Measurements from ENCODE around the gene OR51E2. TPM values are rescaled to one million over a fixed set of nuclear protein-coding genes. Genes with fewer than 3 reads are reported as not detected.

The OR51E2 gene
- total RNA-seq, 3 donors from 2014 or later (not counting 1 experiment from before 2014, with no cell fraction given), result not detected

DNA sequence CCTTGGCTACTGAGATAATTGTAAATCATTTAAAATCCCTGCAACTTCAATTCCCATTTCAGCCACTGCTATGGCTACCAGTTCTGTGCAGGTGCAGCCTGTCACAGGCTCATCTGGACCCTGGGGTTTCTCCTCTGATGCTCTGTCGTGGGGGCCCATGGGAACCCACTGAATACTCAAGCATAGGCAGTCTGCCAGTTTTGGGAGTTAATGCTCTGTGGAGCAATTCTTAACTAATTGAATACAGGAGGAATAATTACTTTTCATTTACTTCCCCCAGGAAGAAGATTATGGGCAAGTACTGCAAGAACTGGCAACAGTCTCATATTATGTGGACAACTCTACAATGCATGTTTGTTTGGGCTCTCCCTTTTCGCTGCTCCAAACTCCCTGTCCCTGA, 25.9 kb downstream of the OR51E2 start:
- Mint-ChIP-seq H3K4me3 (no peak overlapping the region), H3K27me3 (ENCODE audit: low read depth in 2 of 2) (peaks cover 13 to 38% of the 10 kb centered on the region in 2 donors), H3K9me3 (no peaks in the 10 kb centered on the region), H3K36me3 (no peaks in the 10 kb centered on the region), H3K4me1 (no peaks in the 10 kb centered on the region), H3K27ac (no peak overlapping the region)
- DNase-seq (no peak), ATAC-seq (no peak)
- Histone ChIP-seq H3K9me3 (ENCODE audit: control insufficient read depth, insufficient read depth, low read length) (no peaks in the 10 kb centered on the region), H3K4me1 (ENCODE audit: control insufficient read depth, insufficient read depth, low read length) (no peaks in the 10 kb centered on the region), H3K27ac (ENCODE audit: low read length) (no peak overlapping the region), H3K36me3 (ENCODE audit: control insufficient read depth, insufficient read depth, low read length) (no peaks in the 10 kb centered on the region), H3K4me3 (ENCODE audit: low read length) (no peak overlapping the region), H3K27me3 (ENCODE audit: control insufficient read depth, insufficient read depth, low read length) (no peaks in the 10 kb centered on the region)
- 87% methylated on average over 2 of the region's 2 CpGs for WGBS (ENCODE audit: insufficient coverage)
- TF ChIP-seq, protein P1, sequence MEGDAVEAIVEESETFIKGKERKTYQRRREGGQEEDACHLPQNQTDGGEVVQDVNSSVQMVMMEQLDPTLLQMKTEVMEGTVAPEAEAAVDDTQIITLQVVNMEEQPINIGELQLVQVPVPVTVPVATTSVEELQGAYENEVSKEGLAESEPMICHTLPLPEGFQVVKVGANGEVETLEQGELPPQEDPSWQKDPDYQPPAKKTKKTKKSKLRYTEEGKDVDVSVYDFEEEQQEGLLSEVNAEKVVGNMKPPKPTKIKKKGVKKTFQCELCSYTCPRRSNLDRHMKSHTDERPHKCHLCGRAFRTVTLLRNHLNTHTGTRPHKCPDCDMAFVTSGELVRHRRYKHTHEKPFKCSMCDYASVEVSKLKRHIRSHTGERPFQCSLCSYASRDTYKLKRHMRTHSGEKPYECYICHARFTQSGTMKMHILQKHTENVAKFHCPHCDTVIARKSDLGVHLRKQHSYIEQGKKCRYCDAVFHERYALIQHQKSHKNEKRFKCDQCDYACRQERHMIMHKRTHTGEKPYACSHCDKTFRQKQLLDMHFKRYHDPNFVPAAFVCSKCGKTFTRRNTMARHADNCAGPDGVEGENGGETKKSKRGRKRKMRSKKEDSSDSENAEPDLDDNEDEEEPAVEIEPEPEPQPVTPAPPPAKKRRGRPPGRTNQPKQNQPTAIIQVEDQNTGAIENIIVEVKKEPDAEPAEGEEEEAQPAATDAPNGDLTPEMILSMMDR (IDR thresholded peaks at IDR 0.05), result no peak
- intact Hi-C loops (cut with micrococcal nuclease), result no loop called here

DNA sequence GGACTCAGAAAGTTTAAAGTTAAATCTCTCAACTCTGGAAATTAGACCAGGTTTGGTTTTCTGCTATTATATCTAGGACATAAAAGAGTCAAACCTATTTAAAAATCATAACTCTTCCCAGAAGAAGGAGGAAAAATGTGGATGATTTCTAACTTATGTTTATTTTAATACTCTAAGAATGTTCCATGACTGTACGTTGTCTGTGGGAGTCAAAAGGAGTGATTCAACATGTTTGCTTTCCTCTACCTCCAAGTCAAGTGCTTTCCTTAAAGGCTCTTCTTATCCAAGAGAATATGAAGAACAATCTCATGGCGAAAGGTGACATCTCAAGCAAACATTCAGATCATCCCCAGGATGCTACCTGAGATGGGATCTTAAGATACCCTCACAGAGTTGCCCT, 32.2 kb downstream of the OR51E2 start:
- H3K27me3 ChIP-seq (ENCODE audit: control insufficient read depth, insufficient read depth, low read length), result no peaks in the 10 kb centered on the region
- no peak overlapping the region for H3K27ac ChIP-seq (ENCODE audit: low read length)
- ATAC-seq, result no peak
- peaks cover 13 to 31% of the 10 kb centered on the region in 2 donors for H3K27me3 Mint-ChIP-seq (ENCODE audit: low read depth in 2 of 2)
- 91% methylated on average over 1 of the region's 2 CpGs for WGBS (ENCODE audit: insufficient coverage)
- no peaks in the 10 kb centered on the region for H3K36me3 ChIP-seq (ENCODE audit: control insufficient read depth, insufficient read depth, low read length)
- H3K4me3 Mint-ChIP-seq, result no peak overlapping the region
- H3K4me1 ChIP-seq (ENCODE audit: control insufficient read depth, insufficient read depth, low read length), result no peaks in the 10 kb centered on the region
- no peak overlapping the region for H3K27ac Mint-ChIP-seq
- no peaks in the 10 kb centered on the region for H3K4me1 Mint-ChIP-seq
- TF ChIP-seq, protein P1 (IDR thresholded peaks at IDR 0.05), result no peak
- H3K9me3 Mint-ChIP-seq, result no peaks in the 10 kb centered on the region
- no peaks in the 10 kb centered on the region for H3K36me3 Mint-ChIP-seq
- no peak overlapping the region for H3K4me3 ChIP-seq (ENCODE audit: low read length)
- no peak for DNase-seq
- intact Hi-C loops (cut with micrococcal nuclease), result no loop called here
- no peaks in the 10 kb centered on the region for H3K9me3 ChIP-seq (ENCODE audit: control insufficient read depth, insufficient read depth, low read length)

DNA sequence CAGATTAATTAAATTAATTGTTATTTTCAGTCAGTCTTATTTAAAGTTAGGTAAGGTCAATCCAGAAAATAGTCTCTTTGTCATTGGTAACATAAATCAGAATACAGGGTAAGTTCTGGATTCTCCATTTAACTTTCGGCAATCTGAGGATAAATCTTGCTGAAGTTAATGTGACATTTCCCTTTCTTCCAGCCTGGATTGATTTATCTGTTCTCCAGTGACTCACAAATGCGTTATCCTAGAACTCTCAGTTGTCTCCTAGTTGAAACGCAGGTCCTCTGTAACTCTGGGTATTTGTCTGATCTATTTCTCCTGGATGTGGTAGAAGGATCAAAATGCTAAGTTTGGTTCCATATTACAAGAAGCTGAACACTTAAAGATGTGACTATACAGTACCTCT, 32.9 kb downstream of the OR51E2 start:
- TF ChIP-seq, protein P1 (IDR thresholded peaks at IDR 0.05), result no peak
- WGBS (ENCODE audit: insufficient coverage), result 83% methylated on average over 3 of the region's 3 CpGs
- no peaks in the 10 kb centered on the region for H3K27me3 ChIP-seq (ENCODE audit: control insufficient read depth, insufficient read depth, low read length)
- no peaks in the 10 kb centered on the region for H3K9me3 ChIP-seq (ENCODE audit: control insufficient read depth, insufficient read depth, low read length)
- H3K27ac ChIP-seq (ENCODE audit: low read length), result no peak overlapping the region
- Mint-ChIP-seq H3K27me3 (ENCODE audit: low read depth in 2 of 2) (peaks cover 13 to 34% of the 10 kb centered on the region in 2 donors), H3K27ac (no peak overlapping the region), H3K4me1 (no peaks in the 10 kb centered on the region), H3K9me3 (no peaks in the 10 kb centered on the region), H3K36me3 (no peaks in the 10 kb centered on the region), H3K4me3 (no peak overlapping the region)
- ATAC-seq (no peak), DNase-seq (no peak)
- intact Hi-C loops (cut with micrococcal nuclease), result no loop called here
- H3K4me1 ChIP-seq (ENCODE audit: control insufficient read depth, insufficient read depth, low read length), result no peaks in the 10 kb centered on the region
- no peak overlapping the region for H3K4me3 ChIP-seq (ENCODE audit: low read length)
- no peaks in the 10 kb centered on the region for H3K36me3 ChIP-seq (ENCODE audit: control insufficient read depth, insufficient read depth, low read length)

DNA sequence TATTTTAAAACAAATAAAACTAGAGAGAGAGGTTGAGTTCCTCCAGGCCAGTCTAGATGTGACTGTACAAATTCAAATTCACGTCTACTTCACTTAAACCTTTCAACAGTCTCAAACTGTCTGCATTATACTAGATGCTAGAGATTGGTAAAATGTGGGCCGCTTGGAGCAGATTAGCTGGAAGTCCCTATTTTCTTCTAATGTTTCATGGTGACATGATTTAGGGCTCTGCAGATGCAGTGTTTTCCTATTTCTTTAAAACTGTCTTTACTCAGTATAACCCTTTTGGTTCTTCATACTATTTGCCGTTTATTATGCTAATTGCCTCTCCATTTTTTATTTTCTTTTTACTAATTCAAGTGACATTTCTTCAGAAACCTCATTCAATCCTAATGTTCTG, 33.5 kb downstream of the OR51E2 start:
- no peak for DNase-seq
- Mint-ChIP-seq H3K36me3 (no peaks in the 10 kb centered on the region), H3K27me3 (ENCODE audit: low read depth in 2 of 2) (peaks cover 9 to 34% of the 10 kb centered on the region in 2 donors), H3K4me1 (no peaks in the 10 kb centered on the region), H3K4me3 (no peak overlapping the region), H3K27ac (no peak overlapping the region), H3K9me3 (no peaks in the 10 kb centered on the region)
- no peaks in the 10 kb centered on the region for H3K27me3 ChIP-seq (ENCODE audit: control insufficient read depth, insufficient read depth, low read length)
- intact Hi-C loops (cut with micrococcal nuclease), result no loop called here
- no peaks in the 10 kb centered on the region for H3K4me1 ChIP-seq (ENCODE audit: control insufficient read depth, insufficient read depth, low read length)
- no peak overlapping the region for H3K27ac ChIP-seq (ENCODE audit: low read length)
- TF ChIP-seq, protein P1 (IDR thresholded peaks at IDR 0.05), result no peak
- no peaks in the 10 kb centered on the region for H3K36me3 ChIP-seq (ENCODE audit: control insufficient read depth, insufficient read depth, low read length)
- H3K9me3 ChIP-seq (ENCODE audit: control insufficient read depth, insufficient read depth, low read length), result no peaks in the 10 kb centered on the region
- no peak overlapping the region for H3K4me3 ChIP-seq (ENCODE audit: low read length)
- no peak for ATAC-seq
- WGBS (ENCODE audit: insufficient coverage), result 91% methylated on average over 2 of the region's 3 CpGs

Measured in natural killer cell (primary cell).